Prostate gland (tissue), 2 donors: Measurements from ENCODE around the gene FAM110D.
A peak's percentile ranks its signal among the peaks of the same experiment; 100 is the strongest.

Experiments used
- CTCF ChIP-seq, 4 experiments: fragments of 200-600 bp in 2 of 4; fragments of 450-650 bp in 2 of 4; sonication (generic) in 2 of 4; IDR thresholded peaks; 1 replicate in 3 of 4; 2 replicates in 1 of 4; pipeline ENCODE4 v1.5.1; 2016 to 2019; ENCODE audit warnings: antibody characterized with exemption in 4 of 4, mild to moderate bottlenecking in 2 of 4, moderate library complexity in 2 of 4
- POLR2A ChIP-seq: fragments of 450-650 bp; IDR thresholded peaks from one replicate; pipeline ENCODE4 v1.6.1; 2016; ENCODE audit warnings: antibody characterized with exemption, mild to moderate bottlenecking
- POLR2AphosphoS5 ChIP-seq: sonication (generic); formaldehyde crosslinking; IDR thresholded peaks from one replicate; pipeline ENCODE4 v1.6.1; 2017; ENCODE audit warnings: antibody characterized with exemption

GRCh38 chr1:26111530-26112406 lies 47.1 kb upstream of the FAM110D start, which contains the start of gene PDIK1L:
- TF ChIP-seq CTCF (IDR thresholded peaks at IDR 0.05) (peak in 2 of 4 experiments; percentile 16 to 17), POLR2AphosphoS5 (peak; percentile 80), POLR2A (peak; percentile 80)
